Astrocyte (in vitro differentiated cells and primary cell): ENCODE data around the gene ASF1A. TPM values are rescaled to one million over a fixed set of nuclear protein-coding genes. Genes with fewer than 3 reads are reported as not detected.

ENCODE experiments used
- DNase-seq: peaks from one replicate; pipeline ENCODE4 v3.0.0-alpha.2; 2010; ENCODE audit warnings: low read depth
- FAIRE-seq: peaks from 2 replicates; lab custom pipeline; 2011; peaks lifted over from hg19 to GRCh38; lab: Jason Lieb, UNC
- H2AFZ ChIP-seq: 2 replicates; pipeline ENCODE4 v1.6.0; 2012; ENCODE audit warnings: low read depth, low read length, inconsistent platforms
- H3K27ac ChIP-seq: 2 replicates; pipeline ENCODE4 v1.5.1; 2011; ENCODE audit warnings: low read depth, low read length, inconsistent platforms
- H3K27me3 ChIP-seq: 2 replicates; pipeline ENCODE4 v1.6.0; 2011; ENCODE audit warnings: low read length, inconsistent platforms; ENCODE audit not compliant: insufficient read depth
- H3K36me3 ChIP-seq: 2 replicates; pipeline ENCODE4 v1.5.1; 2011; ENCODE audit warnings: low read length, inconsistent platforms; ENCODE audit not compliant: insufficient read depth
- H3K4me1 ChIP-seq: 2 replicates; pipeline ENCODE4 v1.5.1; 2011; ENCODE audit warnings: low read length, inconsistent platforms; ENCODE audit not compliant: insufficient read depth
- H3K4me2 ChIP-seq: 2 replicates; pipeline ENCODE4 v1.6.0; 2012; ENCODE audit warnings: low read length, inconsistent platforms
- H3K4me3 ChIP-seq: 2 replicates; pipeline ENCODE4 v1.5.1; 2011; ENCODE audit warnings: low read depth, mild to moderate bottlenecking, low read length, inconsistent platforms; ENCODE audit not compliant: insufficient read depth
- H3K79me2 ChIP-seq: 2 replicates; pipeline ENCODE4 v1.6.0; 2012; ENCODE audit warnings: mild to moderate bottlenecking, low read length, inconsistent platforms; ENCODE audit not compliant: insufficient read depth
- H3K9ac ChIP-seq: 2 replicates; pipeline ENCODE4 v1.6.0; 2012; ENCODE audit warnings: mild to moderate bottlenecking, low read length, inconsistent platforms
- H3K9me3 ChIP-seq: 2 replicates; pipeline ENCODE4 v1.5.1; 2012; ENCODE audit warnings: low read depth, mild to moderate bottlenecking, low read length, inconsistent platforms; ENCODE audit not compliant: insufficient read depth
- H4K20me1 ChIP-seq: 2 replicates; pipeline ENCODE4 v1.6.0; 2012; ENCODE audit warnings: low read length, inconsistent platforms; ENCODE audit not compliant: insufficient read depth
- H3K27ac Mint-ChIP-seq: one replicate; pipeline ENCODE4 v1.8.0; 2021; ENCODE audit warnings: mild to moderate bottlenecking, mixed read lengths; ENCODE audit not compliant: unreplicated experiment
- H3K27me3 Mint-ChIP-seq: one replicate; pipeline ENCODE4 v1.8.0; 2021; ENCODE audit warnings: low read depth, mixed read lengths; ENCODE audit not compliant: unreplicated experiment
- H3K36me3 Mint-ChIP-seq: one replicate; pipeline ENCODE4 v1.8.0; 2021; ENCODE audit warnings: low read depth, mixed read lengths; ENCODE audit not compliant: unreplicated experiment
- H3K4me1 Mint-ChIP-seq: one replicate; pipeline ENCODE4 v1.8.0; 2021; ENCODE audit warnings: low read depth, mixed read lengths; ENCODE audit not compliant: unreplicated experiment
- H3K4me3 Mint-ChIP-seq: one replicate; pipeline ENCODE4 v1.8.0; 2021; ENCODE audit warnings: mild to moderate bottlenecking, moderate library complexity, mixed read lengths; ENCODE audit not compliant: unreplicated experiment
- H3K9me3 Mint-ChIP-seq: one replicate; pipeline ENCODE4 v1.8.0; 2021; ENCODE audit warnings: mild to moderate bottlenecking, mixed read lengths; ENCODE audit not compliant: unreplicated experiment
- CTCF ChIP-seq: IDR thresholded peaks from 2 replicates; pipeline ENCODE4 v1.5.1; 2011; ENCODE audit warnings: low read depth, mild to moderate bottlenecking, inconsistent platforms, low read length, moderate library complexity; ENCODE audit not compliant: insufficient read depth
- EZH2 ChIP-seq: IDR thresholded peaks from 2 replicates; pipeline ENCODE4 v1.6.1; 2012; ENCODE audit warnings: mild to moderate bottlenecking, low read length, inconsistent platforms; ENCODE audit not compliant: insufficient read depth
- total RNA-seq: library from RNA; stranded (reverse); gene quantifications from 2 replicates; pipeline ENCODE4 v1.2.1, GENCODE V29; 2021

The ASF1A gene
- total RNA-seq, 1 donor from 2014 or later: 35.7 TPM

- Mint-ChIP-seq H3K36me3 (no peaks in the 10 kb centered on the region), H3K27me3 (no peaks in the 10 kb centered on the region), H3K4me3 (no peak overlapping the region), H3K4me1 (no peaks in the 10 kb centered on the region), H3K27ac (no peak overlapping the region), H3K9me3 (no peaks in the 10 kb centered on the region)
- no peak for TF ChIP-seq CTCF
- no peak for TF ChIP-seq EZH2
- Histone ChIP-seq H3K27me3 (no peaks in the 10 kb centered on the region), H3K27ac (no peak overlapping the region), H2AFZ (no peak overlapping the region), H3K4me2 (no peak overlapping the region), H3K79me2 (peaks cover 58% of the 10 kb centered on the region), H3K9me3 (no peaks in the 10 kb centered on the region), H3K4me3 (no peak overlapping the region), H3K36me3 (no peaks in the 10 kb centered on the region), H4K20me1 (no peaks in the 10 kb centered on the region), H3K4me1 (peaks cover 1% of the 10 kb centered on the region), H3K9ac (no peak overlapping the region)
- FAIRE-seq (no peak), DNase-seq (no peak)
These were observed 11.5 kb upstream of the ASF1A start for GRCh38 chr6:118882314-118882905.

- H3K4me3 ChIP-seq: no peak overlapping the region
- H3K9ac ChIP-seq: no peak overlapping the region
- DNase-seq (no peak), FAIRE-seq (no peak)
- H3K9me3 ChIP-seq: no peaks in the 10 kb centered on the region
- Mint-ChIP-seq H3K4me3 (no peak overlapping the region), H3K27ac (no peak overlapping the region), H3K4me1 (peaks cover 7% of the 10 kb centered on the region), H3K27me3 (no peaks in the 10 kb centered on the region), H3K9me3 (no peaks in the 10 kb centered on the region), H3K36me3 (peaks cover 4% of the 10 kb centered on the region)
- H4K20me1 ChIP-seq: no peaks in the 10 kb centered on the region
- no peak overlapping the region for H3K4me2 ChIP-seq
- H2AFZ ChIP-seq: no peak overlapping the region
- no peaks in the 10 kb centered on the region for H3K4me1 ChIP-seq
- H3K36me3 ChIP-seq: no peaks in the 10 kb centered on the region
- H3K27me3 ChIP-seq: no peaks in the 10 kb centered on the region
- peaks cover 78% of the 10 kb centered on the region for H3K79me2 ChIP-seq
- no peak overlapping the region for H3K27ac ChIP-seq
- TF ChIP-seq CTCF: no peak
- no peak for TF ChIP-seq EZH2
These were observed 7.3 kb upstream of the ASF1A start for GRCh38 chr6:118886641-118887040.

- Mint-ChIP-seq H3K4me1 (peaks cover 13% of the 10 kb centered on the region), H3K4me3 (no peak overlapping the region), H3K9me3 (no peaks in the 10 kb centered on the region), H3K27ac (no peak overlapping the region), H3K27me3 (no peaks in the 10 kb centered on the region), H3K36me3 (peaks cover 4% of the 10 kb centered on the region)
- H3K4me2 ChIP-seq: no peak overlapping the region
- no peak overlapping the region for H3K9ac ChIP-seq
- H2AFZ ChIP-seq: no peak overlapping the region
- peaks cover 69% of the 10 kb centered on the region for H3K79me2 ChIP-seq
- no peak for DNase-seq
- H3K4me1 ChIP-seq: peaks cover 10% of the 10 kb centered on the region
- H3K27me3 ChIP-seq: no peaks in the 10 kb centered on the region
- TF ChIP-seq EZH2 (no peak), CTCF (no peak)
- no peak for FAIRE-seq
- H4K20me1 ChIP-seq: no peaks in the 10 kb centered on the region
- H3K4me3 ChIP-seq: no peak overlapping the region
- H3K36me3 ChIP-seq: no peaks in the 10 kb centered on the region
- no peaks in the 10 kb centered on the region for H3K9me3 ChIP-seq
- no peak overlapping the region for H3K27ac ChIP-seq
These were observed 4.8 kb upstream of the ASF1A start for GRCh38 chr6:118889163-118889562.
